ENCODE measurements around the gene GATB.

Gene GATB

DNA sequence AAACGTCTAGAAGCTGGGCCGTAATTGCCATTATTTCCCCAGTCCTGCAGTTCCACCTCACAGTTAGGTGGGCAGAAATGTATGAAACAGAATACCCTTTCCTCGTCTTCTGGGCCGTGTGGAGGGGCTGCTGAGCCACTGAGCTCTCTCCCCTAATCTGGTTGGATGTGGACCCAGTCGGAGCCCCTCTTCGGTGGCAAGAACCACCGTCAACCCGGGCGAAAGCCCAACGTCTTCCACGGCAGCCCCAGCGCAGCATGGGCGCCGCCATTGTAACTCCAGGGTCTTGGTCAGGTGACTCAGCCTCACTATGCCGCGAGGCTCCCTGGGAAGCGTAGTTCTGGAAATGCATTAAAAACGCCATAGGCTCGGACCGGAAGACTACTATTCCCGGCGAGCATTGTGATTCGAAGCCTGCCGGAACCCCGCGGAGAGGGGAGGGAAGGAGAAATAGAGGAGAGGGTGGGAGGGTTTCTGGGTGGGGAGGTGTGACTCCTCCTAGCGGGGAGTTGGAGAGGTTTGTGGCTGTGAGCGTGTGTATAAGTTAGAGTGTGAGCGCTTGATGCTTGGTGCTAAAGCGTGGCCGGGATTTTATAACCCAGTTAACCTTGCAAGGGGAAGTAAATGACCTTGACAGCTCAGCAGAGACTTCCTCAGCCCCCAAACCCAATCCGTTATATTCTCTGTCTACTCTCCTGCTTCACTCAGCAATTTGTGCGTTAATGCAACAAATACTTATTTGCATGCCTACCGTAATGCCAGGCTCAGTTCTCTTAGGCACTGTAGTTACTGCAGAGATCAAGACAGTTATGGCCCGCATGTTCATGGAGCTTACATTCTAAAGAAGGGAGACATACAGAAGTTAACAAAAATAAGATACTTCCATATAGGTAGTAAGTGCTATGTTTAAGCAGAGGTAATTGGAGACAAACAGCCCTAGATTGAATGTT is at the start of gene GATB:
GATB (minus strand) TSS at position 296 of the 950 bp plus-strand sequence; CDS start at position 271, 25 bp downstream.
- Mint-ChIP-seq H3K9me3 (no peaks in the 10 kb centered on the region), H3K27ac (peak within 1 kb of the TSS; percentile 80 to 87 (median 82)), H3K4me1 (peaks cover 14% of the 10 kb centered on the region), H3K4me3 (peak within 1 kb of the TSS; percentile 95 to 98 (median 97)), H3K36me3 (ENCODE audit: low read depth) (peaks cover 5% of the 10 kb centered on the region), H3K27me3 (ENCODE audit: low read depth) (no peaks in the 10 kb centered on the region)
- TF ChIP-seq, protein P1, sequence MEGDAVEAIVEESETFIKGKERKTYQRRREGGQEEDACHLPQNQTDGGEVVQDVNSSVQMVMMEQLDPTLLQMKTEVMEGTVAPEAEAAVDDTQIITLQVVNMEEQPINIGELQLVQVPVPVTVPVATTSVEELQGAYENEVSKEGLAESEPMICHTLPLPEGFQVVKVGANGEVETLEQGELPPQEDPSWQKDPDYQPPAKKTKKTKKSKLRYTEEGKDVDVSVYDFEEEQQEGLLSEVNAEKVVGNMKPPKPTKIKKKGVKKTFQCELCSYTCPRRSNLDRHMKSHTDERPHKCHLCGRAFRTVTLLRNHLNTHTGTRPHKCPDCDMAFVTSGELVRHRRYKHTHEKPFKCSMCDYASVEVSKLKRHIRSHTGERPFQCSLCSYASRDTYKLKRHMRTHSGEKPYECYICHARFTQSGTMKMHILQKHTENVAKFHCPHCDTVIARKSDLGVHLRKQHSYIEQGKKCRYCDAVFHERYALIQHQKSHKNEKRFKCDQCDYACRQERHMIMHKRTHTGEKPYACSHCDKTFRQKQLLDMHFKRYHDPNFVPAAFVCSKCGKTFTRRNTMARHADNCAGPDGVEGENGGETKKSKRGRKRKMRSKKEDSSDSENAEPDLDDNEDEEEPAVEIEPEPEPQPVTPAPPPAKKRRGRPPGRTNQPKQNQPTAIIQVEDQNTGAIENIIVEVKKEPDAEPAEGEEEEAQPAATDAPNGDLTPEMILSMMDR (IDR thresholded peaks at IDR 0.05; ENCODE audit: unreplicated experiment in 3 of 3): peak; percentile 60 to 73 (median 61)

DNA sequence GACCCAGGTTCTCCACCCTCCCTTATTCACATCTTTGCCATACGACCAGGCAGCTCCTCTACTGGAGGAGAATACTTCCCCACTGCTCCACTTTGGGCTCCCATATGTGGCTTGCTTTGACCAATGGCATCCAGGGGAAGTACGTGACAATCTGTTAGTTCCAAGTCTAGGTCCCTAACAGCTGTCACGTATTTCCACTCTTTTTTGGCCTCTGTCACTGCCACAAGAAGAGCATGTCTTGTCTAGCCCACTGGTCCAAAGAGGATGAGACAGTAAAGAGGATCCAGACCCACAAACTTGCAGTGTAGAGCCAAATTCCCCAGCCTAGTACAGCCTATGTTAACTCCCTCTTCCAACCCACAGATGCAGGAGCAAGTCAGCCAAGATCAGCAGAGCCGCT is 49.7 kb upstream of the GATB start:
- Mint-ChIP-seq H3K27ac (no peak overlapping the region), H3K36me3 (ENCODE audit: low read depth) (no peaks in the 10 kb centered on the region), H3K9me3 (no peaks in the 10 kb centered on the region), H3K27me3 (ENCODE audit: low read depth) (peaks cover 11% of the 10 kb centered on the region), H3K4me3 (no peak overlapping the region), H3K4me1 (peaks cover 15% of the 10 kb centered on the region)
- TF ChIP-seq, protein P1 (IDR thresholded peaks at IDR 0.05; ENCODE audit: unreplicated experiment in 3 of 3): no peak

GRCh38 chr4:151809716-151810115 is 48.9 kb upstream of the GATB start:
- H3K9me3 Mint-ChIP-seq: no peaks in the 10 kb centered on the region
- H3K27me3 Mint-ChIP-seq (ENCODE audit: low read depth): peaks cover 11% of the 10 kb centered on the region
- H3K36me3 Mint-ChIP-seq (ENCODE audit: low read depth): no peaks in the 10 kb centered on the region
- H3K4me3 Mint-ChIP-seq: no peak overlapping the region
- H3K27ac Mint-ChIP-seq: no peak overlapping the region
- H3K4me1 Mint-ChIP-seq: peaks cover 15% of the 10 kb centered on the region
- TF ChIP-seq, protein P1 (IDR thresholded peaks at IDR 0.05; ENCODE audit: unreplicated experiment in 3 of 3): no peak

- H3K9me3 Mint-ChIP-seq: no peaks in the 10 kb centered on the region
- peaks cover 15% of the 10 kb centered on the region for H3K4me1 Mint-ChIP-seq
- H3K27ac Mint-ChIP-seq: no peak overlapping the region
- TF ChIP-seq, protein P1 (IDR thresholded peaks at IDR 0.05; ENCODE audit: unreplicated experiment in 3 of 3): no peak
- no peaks in the 10 kb centered on the region for H3K36me3 Mint-ChIP-seq (ENCODE audit: low read depth)
- no peak overlapping the region for H3K4me3 Mint-ChIP-seq
- peaks cover 11% of the 10 kb centered on the region for H3K27me3 Mint-ChIP-seq (ENCODE audit: low read depth)
Observed at GRCh38 chr4:151808542-151808941, 47.7 kb upstream of the GATB start.

DNA sequence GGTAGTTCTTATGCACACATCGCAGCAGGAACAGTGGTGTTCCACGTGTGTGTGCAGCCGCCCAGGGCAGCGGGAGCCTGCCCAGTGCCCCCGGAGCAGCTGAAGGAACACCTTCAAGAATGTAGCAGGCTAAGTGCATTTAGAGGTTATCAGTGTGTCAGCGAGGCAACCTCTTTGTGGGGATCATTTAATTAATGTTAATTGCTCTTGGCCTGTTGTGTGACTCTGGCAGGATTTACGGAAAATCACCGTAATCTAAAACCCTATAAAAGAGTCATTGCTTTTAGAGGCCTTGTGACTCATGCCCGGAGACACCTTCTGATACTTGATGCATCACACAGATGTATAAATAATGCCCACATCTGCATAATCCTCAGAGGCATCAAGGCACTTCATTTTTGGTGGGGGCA is 47.3 kb upstream of the GATB start:
- TF ChIP-seq, protein P1 (IDR thresholded peaks at IDR 0.05; ENCODE audit: unreplicated experiment in 3 of 3): no peak
- H3K4me3 Mint-ChIP-seq: no peak overlapping the region
- no peaks in the 10 kb centered on the region for H3K36me3 Mint-ChIP-seq (ENCODE audit: low read depth)
- no peaks in the 10 kb centered on the region for H3K9me3 Mint-ChIP-seq
- H3K27me3 Mint-ChIP-seq (ENCODE audit: low read depth): peaks cover 11% of the 10 kb centered on the region
- peaks cover 15% of the 10 kb centered on the region for H3K4me1 Mint-ChIP-seq
- H3K27ac Mint-ChIP-seq: no peak overlapping the region
